TTC549 (cell line): ENCODE results near the gene IKZF2.

Experiments
- FAIRE-seq: peaks from 2 replicates; lab custom pipeline; 2012; peaks lifted over from hg19 to GRCh38; lab: Jason Lieb, UNC

The IKZF2 gene

GRCh38 chr2:213152888-213153287 lies 1.5 kb upstream of the IKZF2 start:
- FAIRE-seq, result no peak

DNA sequence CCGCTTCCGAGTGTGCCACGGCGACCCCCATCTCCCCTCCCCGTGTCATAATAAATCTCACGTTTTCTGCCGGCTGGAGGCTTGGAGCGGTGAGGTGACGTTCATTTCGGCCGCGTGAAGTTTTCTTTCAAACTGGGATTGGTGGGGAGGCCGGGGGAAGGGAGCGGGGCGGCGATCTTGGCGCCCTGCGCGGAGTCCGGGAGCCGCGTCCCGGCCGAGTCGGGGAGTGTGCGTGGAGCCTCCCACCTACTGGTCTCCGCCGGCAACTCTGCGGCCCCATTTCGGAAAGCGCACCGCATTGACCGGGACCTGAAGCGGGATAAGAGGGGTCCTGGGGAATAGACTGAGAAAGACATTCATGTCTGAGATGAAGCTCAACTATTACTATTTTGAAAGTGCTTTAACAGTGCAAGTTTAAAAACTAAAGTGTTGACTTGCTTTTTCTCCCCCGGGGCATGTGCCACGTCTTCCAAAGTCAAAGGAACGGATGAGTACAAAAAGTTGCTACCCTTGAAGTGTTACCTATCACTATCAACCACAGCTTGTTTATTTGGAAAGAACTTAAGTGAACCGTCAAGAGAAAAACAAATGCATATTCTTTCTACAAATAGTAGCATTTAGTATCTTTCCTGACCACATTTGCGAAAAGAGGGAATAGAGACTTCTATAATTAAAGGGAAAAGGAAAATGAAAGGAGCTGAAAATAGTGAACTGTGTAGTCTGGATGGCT lies 818 bp upstream of the IKZF2 start:
- no peak for FAIRE-seq

- no peak for FAIRE-seq
These were observed 906 bp downstream of the IKZF2 start for GRCh38 chr2:213150315-213151097.

DNA sequence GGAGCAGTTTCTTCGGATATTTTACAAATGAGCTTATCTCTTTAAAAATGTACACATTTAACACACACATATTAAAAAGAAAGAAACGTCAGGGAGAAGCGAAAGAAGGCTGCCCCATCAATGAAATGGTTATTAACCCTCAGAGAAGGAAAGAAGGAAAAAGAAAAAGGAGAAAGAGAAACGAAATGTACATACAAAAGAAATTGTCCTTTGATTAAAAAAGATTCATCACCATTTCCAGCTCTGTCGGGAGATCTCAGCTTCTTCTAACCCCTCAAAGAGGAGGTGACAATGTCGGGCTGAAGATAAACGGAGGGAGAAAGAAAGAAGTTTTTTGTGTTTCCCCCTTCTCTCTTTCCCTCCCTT lies 1.5 kb downstream of the IKZF2 start:
- FAIRE-seq, result no peak

- no peak for FAIRE-seq
These were observed 2.0 kb downstream of the IKZF2 start for GRCh38 chr2:213149294-213149875.

DNA sequence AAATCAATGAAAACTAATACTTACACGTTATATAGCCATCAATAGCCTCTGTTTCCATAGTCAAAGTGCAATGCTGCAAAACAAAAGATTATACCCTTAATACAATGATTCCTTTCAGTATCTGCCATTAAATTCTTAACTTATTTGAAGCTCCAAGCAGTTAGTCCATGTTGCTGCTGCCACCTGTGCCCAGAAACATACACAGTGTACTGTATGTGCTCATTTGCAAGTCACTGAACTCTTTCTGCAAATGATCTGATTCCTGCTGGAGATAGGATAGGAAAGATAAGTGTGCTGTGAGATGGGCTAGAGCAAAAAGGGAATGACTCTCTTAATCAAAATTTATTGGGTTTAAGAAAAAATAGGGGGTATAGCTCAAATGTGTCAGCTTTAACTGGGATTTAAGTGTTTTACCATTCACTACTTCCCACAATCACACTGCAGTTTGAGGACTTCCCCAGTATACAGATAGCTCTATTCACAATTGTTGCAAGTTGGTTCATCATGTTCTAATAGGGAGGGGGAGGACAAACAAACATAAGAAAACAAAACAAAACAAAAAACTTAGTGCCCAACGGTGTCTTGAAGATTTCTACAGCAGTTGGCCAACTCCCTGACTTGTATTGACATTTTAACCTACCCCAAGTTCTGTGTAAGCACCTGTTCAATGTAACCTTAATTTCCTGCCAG lies 2.7 kb downstream of the IKZF2 start:
- FAIRE-seq, result no peak

DNA sequence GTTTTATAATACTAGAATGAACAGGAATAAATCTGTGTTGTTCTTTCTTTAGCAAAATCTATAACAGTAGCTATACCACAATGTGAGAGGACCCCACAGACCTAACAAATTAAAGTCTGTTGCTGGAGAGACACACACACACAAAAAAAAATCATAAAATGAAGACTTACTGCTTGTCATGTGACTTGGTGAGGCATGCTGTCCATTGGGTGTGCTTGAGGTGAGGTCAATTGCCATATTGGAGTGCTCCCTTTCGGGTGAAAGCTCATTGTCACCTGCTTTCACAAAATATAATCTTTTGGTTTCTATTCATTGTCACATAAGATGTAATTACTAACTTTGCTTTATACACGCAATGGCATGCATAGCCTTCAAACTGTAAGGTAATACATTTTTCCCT lies 3.9 kb downstream of the IKZF2 start:
- no peak for FAIRE-seq

GRCh38 chr2:213145715-213146242 lies 5.6 kb downstream of the IKZF2 start:
- no peak for FAIRE-seq

- FAIRE-seq, result peak; percentile 7
These were observed 14.3 kb downstream of the IKZF2 start for GRCh38 chr2:213137064-213137463.

DNA sequence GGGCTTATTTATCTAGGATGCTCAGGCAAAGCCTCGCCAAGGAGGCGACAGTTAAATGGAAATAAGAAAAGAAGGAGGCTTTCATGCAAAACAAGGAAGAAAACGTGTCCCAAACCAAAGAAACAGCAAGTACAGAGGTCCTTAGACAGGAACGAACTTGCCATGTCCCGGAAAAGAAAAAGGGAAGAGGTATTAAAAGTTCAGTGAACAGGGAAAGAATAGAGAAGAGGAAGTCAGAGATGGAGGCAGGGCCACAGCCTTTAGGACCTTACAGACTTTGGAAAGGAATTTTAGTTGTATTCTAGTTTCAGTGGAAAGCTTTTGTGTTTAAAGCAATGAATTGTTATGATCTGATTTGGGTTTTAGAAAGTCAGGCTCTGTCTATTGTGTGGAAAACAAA lies 22.1 kb downstream of the IKZF2 start:
- FAIRE-seq, result no peak

- no peak for FAIRE-seq
These were observed 25.6 kb downstream of the IKZF2 start for GRCh38 chr2:213125646-213126347.

DNA sequence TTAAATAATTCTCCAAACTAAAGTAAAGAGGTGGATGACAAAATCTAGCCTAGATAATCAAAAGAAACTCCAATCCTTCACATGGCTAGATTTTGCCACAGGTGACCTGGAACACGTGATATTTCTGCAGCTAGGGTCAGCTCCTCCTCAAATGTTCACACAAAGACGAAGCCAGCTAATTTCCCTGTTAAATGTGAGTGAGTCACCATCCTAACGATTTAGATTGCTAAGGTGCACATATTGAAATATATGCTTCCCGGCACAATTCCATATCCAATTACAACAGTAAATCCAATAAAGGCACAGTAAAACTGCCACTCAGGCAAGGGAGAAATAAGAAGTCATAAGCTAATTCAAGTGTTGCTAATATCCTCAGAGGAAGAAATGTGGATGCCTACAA lies 28.7 kb downstream of the IKZF2 start:
- no peak for FAIRE-seq

DNA sequence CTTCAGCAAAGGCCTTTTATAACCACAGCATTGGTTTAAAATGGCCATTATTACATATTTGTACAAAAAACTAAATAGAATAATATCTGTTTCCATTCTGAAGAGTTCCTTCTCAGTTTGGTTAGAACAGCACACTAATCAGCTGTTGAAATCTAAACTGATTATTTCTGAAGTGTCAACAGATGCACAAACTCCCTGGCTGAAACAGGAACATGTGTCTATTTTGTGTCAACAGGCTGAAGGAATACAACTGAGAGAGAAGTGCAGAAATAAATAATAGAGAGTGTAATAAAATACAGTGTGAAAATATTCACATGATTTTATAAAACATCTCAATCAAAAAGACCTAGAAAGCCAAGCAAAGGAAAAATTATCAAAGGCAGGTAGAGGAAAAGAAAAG lies 29.7 kb downstream of the IKZF2 start:
- FAIRE-seq, result no peak

- no peak for FAIRE-seq
These were observed 32.2 kb downstream of the IKZF2 start for GRCh38 chr2:213119061-213119809.

DNA sequence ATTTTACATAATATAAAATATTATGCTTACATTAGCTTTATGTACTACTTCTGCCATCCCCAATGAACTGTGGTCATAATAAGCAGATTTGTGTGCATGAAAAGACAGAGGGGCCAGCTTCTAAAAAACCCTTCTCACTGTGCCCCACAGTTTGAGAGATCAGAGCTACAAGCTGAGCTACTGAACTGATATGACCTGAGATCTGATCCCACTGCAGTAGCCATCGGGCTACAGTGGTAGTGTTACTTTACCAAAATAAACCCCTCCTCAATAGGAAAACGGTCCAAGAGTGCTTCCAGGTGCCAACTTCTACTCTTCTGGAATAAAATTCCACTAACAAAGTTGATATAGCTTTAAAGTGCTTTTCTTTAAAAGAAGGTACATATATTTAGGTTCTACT lies 43.1 kb downstream of the IKZF2 start:
- FAIRE-seq, result no peak

GRCh38 chr2:213107728-213108127 lies 43.7 kb downstream of the IKZF2 start:
- no peak for FAIRE-seq

DNA sequence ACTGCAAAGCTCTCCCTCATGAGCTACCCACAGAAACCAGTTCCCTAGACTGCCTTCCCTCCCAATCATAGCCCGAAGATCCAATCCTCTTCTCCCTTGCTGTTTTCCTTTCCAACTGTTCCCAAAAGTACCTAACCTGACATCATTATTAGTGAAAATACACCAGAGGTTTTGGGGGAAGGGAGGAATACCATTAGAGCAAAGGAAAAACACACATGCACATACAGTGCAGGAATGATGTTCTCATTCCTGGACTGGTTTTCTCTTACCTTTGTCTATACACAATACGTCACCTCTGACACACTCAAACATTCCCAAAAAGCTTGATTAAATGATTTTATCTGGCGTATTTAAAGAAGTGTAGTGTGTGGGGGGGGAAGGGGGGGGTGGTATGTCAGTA lies 46.2 kb downstream of the IKZF2 start:
- no peak for FAIRE-seq

DNA sequence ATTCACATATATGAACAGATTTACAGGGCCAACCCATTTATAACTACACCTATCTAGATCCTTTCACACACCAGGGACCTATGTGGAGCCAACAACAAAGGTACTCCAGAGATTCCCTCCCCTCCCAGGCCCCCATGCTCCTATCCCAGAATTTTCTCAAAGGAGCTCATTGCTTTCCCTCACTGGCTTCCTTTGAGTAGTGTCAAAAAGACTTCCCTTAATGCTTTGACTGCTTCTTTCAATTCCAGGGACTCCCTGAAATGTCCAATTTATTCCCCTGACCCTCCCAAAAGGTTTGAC lies 46.6 kb downstream of the IKZF2 start:
- no peak for FAIRE-seq

DNA sequence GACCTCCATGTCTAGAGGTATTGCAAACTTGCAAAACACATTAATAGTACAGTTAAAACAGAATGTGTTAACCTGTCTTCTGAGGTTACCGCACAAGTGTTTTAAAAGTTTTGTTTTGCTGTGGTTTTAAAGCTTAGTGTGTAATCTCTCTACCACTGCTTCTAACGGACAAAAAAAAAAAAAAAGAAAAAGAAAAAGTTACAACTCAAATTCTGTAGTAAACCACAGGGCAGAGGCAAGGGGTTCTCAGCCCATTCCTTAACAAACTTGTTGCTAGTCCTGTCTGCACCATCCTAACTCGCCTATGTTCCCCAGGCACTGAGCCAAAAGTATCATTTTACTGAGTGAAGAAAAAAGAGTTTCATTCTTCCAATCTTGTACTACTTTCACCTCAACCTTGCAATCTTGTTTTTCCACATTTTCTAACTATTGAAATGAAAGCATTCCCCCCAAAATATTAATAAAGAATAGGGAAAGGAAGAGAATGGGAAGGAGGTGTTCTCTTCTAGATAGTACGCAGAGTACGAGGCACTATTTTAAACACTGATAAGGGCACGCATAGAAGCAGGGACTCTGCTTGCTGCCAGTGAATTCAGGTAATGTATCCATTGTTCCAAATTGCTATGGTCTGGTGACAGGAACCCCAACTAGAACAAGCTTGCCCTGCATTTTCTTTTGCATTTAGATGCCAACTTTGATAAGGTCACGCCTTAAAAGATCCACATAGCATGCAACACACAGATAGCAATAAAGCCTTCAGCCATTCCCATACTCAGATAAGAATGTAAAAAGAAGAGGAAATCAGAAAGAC lies 47.1 kb downstream of the IKZF2 start:
- FAIRE-seq, result no peak

GRCh38 chr2:213101692-213102460 lies 49.5 kb downstream of the IKZF2 start:
- no peak for FAIRE-seq
